ENCODE data around the gene SH3BGRL2.

DNA sequence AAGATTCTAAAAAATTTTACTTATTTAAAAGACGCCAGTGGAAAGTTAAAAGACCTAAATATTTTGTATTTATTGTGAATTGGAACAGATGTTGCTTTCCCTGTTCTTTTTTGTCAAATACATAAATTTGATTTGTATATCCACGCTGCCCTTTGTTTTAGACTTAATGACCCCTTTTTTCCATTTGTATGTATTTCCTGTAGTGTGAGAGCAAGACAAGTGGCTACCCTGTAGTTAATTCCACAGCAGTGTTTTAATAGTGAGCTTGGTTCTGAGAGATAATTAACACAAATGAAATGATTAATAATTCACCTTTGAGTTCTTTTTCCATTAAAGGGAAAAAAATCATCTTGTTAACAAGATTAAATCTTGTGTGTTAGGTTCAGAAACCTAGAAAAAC is 16.6 kb downstream of the SH3BGRL2 start:
- TF ChIP-seq, protein P1, sequence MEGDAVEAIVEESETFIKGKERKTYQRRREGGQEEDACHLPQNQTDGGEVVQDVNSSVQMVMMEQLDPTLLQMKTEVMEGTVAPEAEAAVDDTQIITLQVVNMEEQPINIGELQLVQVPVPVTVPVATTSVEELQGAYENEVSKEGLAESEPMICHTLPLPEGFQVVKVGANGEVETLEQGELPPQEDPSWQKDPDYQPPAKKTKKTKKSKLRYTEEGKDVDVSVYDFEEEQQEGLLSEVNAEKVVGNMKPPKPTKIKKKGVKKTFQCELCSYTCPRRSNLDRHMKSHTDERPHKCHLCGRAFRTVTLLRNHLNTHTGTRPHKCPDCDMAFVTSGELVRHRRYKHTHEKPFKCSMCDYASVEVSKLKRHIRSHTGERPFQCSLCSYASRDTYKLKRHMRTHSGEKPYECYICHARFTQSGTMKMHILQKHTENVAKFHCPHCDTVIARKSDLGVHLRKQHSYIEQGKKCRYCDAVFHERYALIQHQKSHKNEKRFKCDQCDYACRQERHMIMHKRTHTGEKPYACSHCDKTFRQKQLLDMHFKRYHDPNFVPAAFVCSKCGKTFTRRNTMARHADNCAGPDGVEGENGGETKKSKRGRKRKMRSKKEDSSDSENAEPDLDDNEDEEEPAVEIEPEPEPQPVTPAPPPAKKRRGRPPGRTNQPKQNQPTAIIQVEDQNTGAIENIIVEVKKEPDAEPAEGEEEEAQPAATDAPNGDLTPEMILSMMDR (IDR thresholded peaks at IDR 0.05): no peak
- TF ChIP-seq POLR2A (IDR thresholded peaks at IDR 0.05): no peak
